Smooth muscle cell (in vitro differentiated cells): ENCODE results near the gene BECN2. TPM values are rescaled to one million over a fixed set of nuclear protein-coding genes. Genes with fewer than 3 reads are reported as not detected.

ENCODE experiments used
- DNase-seq: peaks from one replicate; lab custom pipeline; 2025; ENCODE audit not compliant: unreplicated experiment; lab: John Stamatoyannopoulos, UW
- H2AFZ ChIP-seq: fragments of 200-600 bp; sonication (generic); 2 replicates; pipeline ENCODE4 v1.6.0; 2016; ENCODE audit warnings: antibody characterized with exemption, low read depth, mild to moderate bottlenecking
- H3F3A ChIP-seq: fragments of 200-600 bp; sonication (generic); 2 replicates; pipeline ENCODE4 v1.6.0; 2017; ENCODE audit warnings: antibody characterized with exemption, low read depth
- H3K27ac ChIP-seq: fragments of 200-600 bp; sonication (generic); 2 replicates; pipeline ENCODE4 v1.5.1; 2016; ENCODE audit warnings: low read depth, mild to moderate bottlenecking
- H3K27me3 ChIP-seq: fragments of 200-600 bp; sonication (generic); 2 replicates; pipeline ENCODE4 v1.6.1; 2016; ENCODE audit warnings: low read depth, mild to moderate bottlenecking
- H3K36me3 ChIP-seq: fragments of 200-600 bp; sonication (generic); 2 replicates; pipeline ENCODE4 v1.5.1; 2016; ENCODE audit warnings: low read depth
- H3K4me1 ChIP-seq: fragments of 200-600 bp; sonication (generic); 2 replicates; pipeline ENCODE4 v1.5.1; 2016; ENCODE audit warnings: low read depth
- H3K4me2 ChIP-seq: fragments of 200-600 bp; sonication (generic); 2 replicates; pipeline ENCODE4 v1.6.0; 2016; ENCODE audit warnings: mild to moderate bottlenecking
- H3K4me3 ChIP-seq: fragments of 200-600 bp; sonication (generic); 2 replicates; pipeline ENCODE4 v1.5.1; 2016; ENCODE audit warnings: mild to moderate bottlenecking
- H3K79me2 ChIP-seq: fragments of 200-600 bp; sonication (generic); 2 replicates; pipeline ENCODE4 v1.6.0; 2016; ENCODE audit warnings: low read depth, mild to moderate bottlenecking
- H3K9ac ChIP-seq: fragments of 200-600 bp; sonication (generic); 2 replicates; pipeline ENCODE4 v1.6.0; 2016; ENCODE audit warnings: low read depth
- H3K9me3 ChIP-seq: fragments of 200-600 bp; sonication (generic); replicated peaks from 2 replicates; pipeline ENCODE4 v1.5.1; 2016; ENCODE audit warnings: low read depth
- H4K20me1 ChIP-seq: fragments of 200-600 bp; sonication (generic); 2 replicates; pipeline ENCODE4 v1.6.0; 2016; ENCODE audit warnings: low read depth
- CTCF ChIP-seq: fragments of 200-600 bp; sonication (generic); IDR thresholded peaks from 2 replicates; pipeline ENCODE4 v1.5.1; 2017; ENCODE audit warnings: borderline replicate concordance, mild to moderate bottlenecking, antibody characterized with exemption; ENCODE audit not compliant: insufficient read depth, poor library complexity, severe bottlenecking
- WGBS: methylation state at CpG from one replicate; pipeline ENCODE4 v1.1.7; 2016; ENCODE audit warnings: low lambda C conversion rate; 5-methylcytosine and 5-hydroxymethylcytosine counted together
- polyA plus RNA-seq: library from polyadenylated mRNA; unstranded; fragments of >200 nt; fragmentation: Nextera tagmentation; extraction: Ambion mirVana; gene quantifications from 2 replicates; pipeline ENCODE4 v1.2.1, GENCODE V29; 2016
- total RNA-seq: library from RNA; depleted of rRNA; stranded (reverse); fragments of >200 nt; gene quantifications from 2 replicates; pipeline ENCODE4 v1.2.3, GENCODE V29; 2014

Gene BECN2
- total and polyA plus RNA-seq, 2 experiments from 2014 or later = not detected

DNA sequence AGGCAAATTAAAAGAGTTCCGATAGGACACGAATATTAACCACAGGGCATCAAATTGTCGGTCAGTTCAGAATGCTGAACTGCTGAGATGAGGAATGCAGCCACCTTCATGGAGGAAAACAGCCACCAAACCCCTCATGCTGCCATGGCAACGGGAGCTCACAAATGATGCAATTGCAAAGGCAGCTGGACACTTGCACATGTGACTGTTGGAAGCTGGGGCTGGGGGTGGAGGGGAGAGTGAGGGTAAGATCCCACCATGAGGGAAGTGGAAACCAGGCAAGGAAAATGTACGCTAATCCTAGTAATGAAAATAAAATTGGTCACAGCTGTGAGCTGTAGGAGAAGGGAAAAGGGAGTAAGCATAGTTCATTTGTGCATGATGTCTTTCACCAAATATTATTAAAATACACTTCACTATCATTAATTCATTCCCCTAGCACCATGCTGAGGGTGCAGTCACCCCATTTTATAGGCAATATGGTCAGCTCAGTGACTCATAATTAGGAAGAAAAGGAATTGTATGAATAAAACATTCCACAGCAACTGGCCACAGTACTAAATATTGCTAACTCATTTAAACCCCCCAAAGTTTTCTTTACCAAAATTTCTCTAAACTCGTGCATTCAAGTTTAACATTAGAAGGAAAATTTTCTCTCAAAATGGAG lies 15.3 kb downstream of the BECN2 start:
- Histone ChIP-seq H3K79me2 (no peaks in the 10 kb centered on the region), H2AFZ (no peak overlapping the region), H3F3A (no peaks in the 10 kb centered on the region), H3K4me3 (no peak overlapping the region), H3K27me3 (no peaks in the 10 kb centered on the region), H3K9ac (peak overlapping the region; percentile 13), H3K9me3 (no peaks in the 10 kb centered on the region), H3K4me2 (no peak overlapping the region), H3K36me3 (no peaks in the 10 kb centered on the region), H4K20me1 (no peaks in the 10 kb centered on the region), H3K4me1 (no peaks in the 10 kb centered on the region), H3K27ac (no peak overlapping the region)
- no peak for DNase-seq
- no peak for TF ChIP-seq CTCF
- WGBS = 73% methylated on average over 6 of the region's 6 CpGs

DNA sequence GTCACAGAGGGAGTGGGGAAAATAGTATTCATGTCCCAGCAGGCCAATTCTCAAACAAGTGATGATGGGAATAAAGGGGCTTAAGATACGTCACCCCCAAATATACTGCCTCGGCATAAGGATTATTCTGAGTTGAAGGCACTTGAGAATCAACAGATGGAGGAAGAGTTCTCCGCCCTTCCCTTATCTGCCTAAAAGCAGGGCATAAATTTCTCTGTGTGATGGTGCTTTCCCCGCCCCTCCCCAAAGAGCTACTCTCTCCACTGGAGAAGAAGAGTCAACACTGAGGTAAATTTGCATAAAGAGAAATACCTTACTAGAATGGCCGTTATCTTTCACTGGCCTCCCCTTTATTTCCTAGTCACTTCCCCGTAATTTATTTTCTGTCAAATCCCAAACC lies 18.7 kb downstream of the BECN2 start:
- no peak for TF ChIP-seq CTCF
- no peak for DNase-seq
- H3K79me2 ChIP-seq = no peaks in the 10 kb centered on the region
- H3K27me3 ChIP-seq = no peaks in the 10 kb centered on the region
- H2AFZ ChIP-seq = no peak overlapping the region
- H3K4me3 ChIP-seq = no peak overlapping the region
- no peak overlapping the region for H3K27ac ChIP-seq
- WGBS = 85% methylated on average over 6 of the region's 6 CpGs
- H3K4me1 ChIP-seq = no peaks in the 10 kb centered on the region
- H3F3A ChIP-seq = no peaks in the 10 kb centered on the region
- no peak overlapping the region for H3K4me2 ChIP-seq
- H3K36me3 ChIP-seq = no peaks in the 10 kb centered on the region
- no peak overlapping the region for H3K9ac ChIP-seq
- no peaks in the 10 kb centered on the region for H4K20me1 ChIP-seq
- no peaks in the 10 kb centered on the region for H3K9me3 ChIP-seq

DNA sequence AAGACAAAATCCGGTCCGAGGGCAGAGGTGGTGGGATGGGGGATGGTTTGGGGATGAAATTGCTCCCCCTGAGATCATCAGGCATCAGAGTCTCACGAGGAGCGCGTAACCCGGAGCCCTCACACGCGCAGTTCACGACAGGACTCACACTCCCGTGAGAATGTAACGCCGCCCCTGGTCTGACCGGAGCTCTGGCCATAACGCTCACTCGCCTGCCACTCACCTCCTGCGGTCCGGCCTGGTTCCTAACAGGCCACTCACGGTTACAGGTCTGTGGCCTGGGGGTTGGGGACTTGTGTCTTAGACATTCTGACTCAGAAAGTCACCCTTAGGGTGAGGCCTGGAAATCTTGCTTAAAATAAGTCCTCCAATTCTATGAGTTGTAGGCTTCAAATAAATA lies 21.5 kb downstream of the BECN2 start:
- no peaks in the 10 kb centered on the region for H3K36me3 ChIP-seq
- H3F3A ChIP-seq = no peaks in the 10 kb centered on the region
- no peaks in the 10 kb centered on the region for H3K9me3 ChIP-seq
- H3K4me2 ChIP-seq = no peak overlapping the region
- no peak overlapping the region for H3K4me3 ChIP-seq
- no peak overlapping the region for H2AFZ ChIP-seq
- no peak overlapping the region for H3K27ac ChIP-seq
- no peak for DNase-seq
- H3K9ac ChIP-seq = no peak overlapping the region
- H4K20me1 ChIP-seq = no peaks in the 10 kb centered on the region
- no peak for TF ChIP-seq CTCF
- no peaks in the 10 kb centered on the region for H3K4me1 ChIP-seq
- no peaks in the 10 kb centered on the region for H3K79me2 ChIP-seq
- H3K27me3 ChIP-seq = no peaks in the 10 kb centered on the region
- 96% methylated on average over 11 of the region's 18 CpGs for WGBS

- TF ChIP-seq CTCF = no peak
- Histone ChIP-seq H3K4me2 (no peak overlapping the region), H2AFZ (no peak overlapping the region), H3K36me3 (no peaks in the 10 kb centered on the region), H3K9ac (no peak overlapping the region), H3K79me2 (no peaks in the 10 kb centered on the region), H3K27ac (no peak overlapping the region), H4K20me1 (no peaks in the 10 kb centered on the region), H3K4me3 (no peak overlapping the region), H3K27me3 (no peaks in the 10 kb centered on the region), H3K9me3 (no peaks in the 10 kb centered on the region), H3F3A (no peaks in the 10 kb centered on the region), H3K4me1 (no peaks in the 10 kb centered on the region)
- WGBS = 85% methylated on average over 1 of the region's 1 CpG
- no peak for DNase-seq
These were observed 22.4 kb downstream of the BECN2 start for GRCh38 chr1:241979926-241980325.
